CD4-positive, alpha-beta T cell treated with Interferon gamma for 1 hour (primary cell): Measurements from ENCODE around the gene CCDC85A.

Source experiments
- DNase-seq: peaks from one replicate; pipeline ENCODE4 v3.0.0-alpha.2; 2020

CCDC85A gene

DNA sequence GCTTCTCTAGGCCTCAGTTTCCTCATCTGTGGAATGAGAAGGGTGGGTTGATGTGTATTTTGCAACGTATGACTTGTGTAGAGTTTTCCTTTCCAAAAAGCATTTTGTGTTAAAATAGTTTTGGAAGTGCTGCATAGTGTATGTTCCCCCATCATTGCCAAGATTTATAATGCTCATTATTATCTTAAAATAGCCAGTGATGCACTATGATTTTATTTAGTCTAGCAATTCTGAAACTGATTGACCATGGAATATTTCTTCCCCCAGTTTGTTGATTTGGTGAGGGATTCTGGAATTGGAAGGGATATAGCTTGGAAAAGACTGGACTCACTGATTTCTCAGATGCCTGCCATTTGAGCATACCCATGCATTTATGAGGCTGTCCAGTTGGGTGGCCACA is 130.6 kb downstream of the CCDC85A start:
- no peak for DNase-seq

DNA sequence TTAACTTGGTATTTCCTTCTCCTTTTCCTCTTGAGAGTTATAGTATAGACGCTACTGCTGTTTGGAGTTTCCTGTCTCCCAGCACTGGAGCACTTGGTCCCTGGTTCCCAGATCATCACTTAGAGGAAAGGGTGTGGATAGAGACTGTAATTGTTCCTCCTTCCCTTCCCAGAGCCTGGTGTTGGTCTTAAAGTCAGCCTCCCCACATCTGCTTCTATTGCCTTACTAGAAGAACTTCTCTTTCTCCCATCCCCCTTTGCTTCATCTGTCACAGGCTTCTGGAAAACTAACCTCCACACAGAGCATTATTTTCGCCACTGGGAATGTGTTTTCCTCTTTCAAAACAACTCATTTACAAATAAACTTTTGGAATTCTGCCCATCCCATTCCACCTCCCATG is 131.0 kb downstream of the CCDC85A start:
- no peak for DNase-seq

DNA sequence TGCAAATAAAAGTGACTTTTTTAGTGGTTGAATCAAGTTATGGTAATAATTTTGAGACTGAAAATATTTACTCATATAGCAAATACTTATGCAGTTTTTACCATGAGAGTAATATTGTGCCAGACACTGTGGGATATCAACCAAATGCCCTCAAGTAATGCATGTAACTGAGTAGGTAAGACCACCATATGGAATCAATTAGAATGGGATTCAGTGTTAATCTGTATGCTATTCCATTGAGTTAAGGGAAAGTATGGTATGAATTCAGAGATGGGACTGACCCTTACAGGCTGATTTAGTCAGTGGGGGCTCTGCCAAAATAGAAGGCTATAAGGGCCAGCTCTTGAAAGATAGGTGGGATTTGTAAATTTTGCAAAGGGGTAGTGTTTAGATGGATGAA is 131.6 kb downstream of the CCDC85A start:
- DNase-seq: no peak

DNA sequence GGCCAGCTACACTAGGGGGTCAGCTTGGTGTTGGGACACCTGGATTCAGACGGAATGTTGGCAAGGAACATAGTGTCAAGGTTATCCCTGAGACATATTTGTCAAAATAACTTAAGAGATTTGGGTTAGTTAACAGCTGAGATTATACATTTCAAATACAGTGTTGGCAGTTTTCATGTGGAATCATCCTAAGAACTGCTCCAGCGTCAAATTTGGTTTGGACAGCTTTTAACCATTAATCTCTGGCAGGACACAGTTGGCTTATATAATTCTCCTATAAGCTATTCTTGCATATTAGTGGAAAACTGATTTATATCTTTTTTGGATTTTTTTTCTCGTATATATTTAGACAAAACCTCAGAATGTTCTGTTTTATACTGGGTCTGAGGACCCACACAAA is 132.2 kb downstream of the CCDC85A start:
- no peak for DNase-seq

- no peak for DNase-seq
These were observed 134.4 kb downstream of the CCDC85A start for GRCh38 chr2:56318147-56318546.

DNA sequence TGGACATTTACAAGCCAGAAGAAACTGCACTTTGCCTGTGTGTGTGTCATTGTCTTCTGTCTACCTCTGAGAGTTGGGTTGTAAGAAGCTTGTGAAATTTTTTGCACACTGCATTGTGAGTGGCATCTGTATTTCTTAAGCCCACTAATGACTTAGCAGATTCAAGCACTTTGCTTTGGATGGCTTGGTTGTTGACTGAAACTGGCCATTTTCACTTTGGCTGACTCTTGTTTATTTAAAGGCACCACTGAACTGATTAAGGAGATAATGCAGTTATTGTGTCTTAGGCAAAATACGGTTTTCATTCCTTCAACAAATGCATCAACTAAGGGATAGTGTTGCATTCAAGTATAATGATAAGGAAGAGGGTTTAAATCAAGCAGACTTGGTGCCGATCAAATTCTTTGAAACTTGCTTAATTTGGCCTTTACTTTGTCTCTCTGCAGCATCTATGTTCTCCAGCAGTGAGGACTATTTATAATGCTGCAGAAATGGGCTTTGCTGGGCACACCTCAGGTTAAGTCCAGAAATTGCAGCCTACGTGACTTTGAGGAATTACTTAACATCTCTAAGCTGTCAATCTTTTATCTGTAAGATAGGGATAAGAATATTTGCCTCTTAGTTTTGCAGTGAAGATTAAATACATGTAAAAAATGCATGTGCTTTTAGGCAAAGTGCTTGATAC is 142.0 kb downstream of the CCDC85A start:
- no peak for DNase-seq

DNA sequence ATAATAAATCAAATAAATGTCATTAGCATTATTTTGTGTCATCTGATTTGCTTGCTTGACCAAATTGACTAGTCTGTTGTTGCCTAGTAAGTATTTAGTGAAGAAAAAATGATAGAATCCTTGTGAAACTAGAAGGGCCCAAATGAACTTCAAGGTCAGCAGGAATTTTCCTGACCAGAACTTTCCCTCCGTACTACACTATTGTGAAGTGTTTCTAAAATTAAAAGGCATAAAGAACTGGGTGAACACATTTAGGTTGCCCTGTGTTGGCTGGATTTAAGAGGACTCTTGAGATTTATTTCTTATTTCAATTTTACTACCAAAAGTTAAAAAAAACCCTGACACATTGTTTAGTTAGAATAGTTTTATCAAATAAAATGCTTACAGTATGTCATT is 142.6 kb downstream of the CCDC85A start:
- no peak for DNase-seq

- no peak for DNase-seq
These were observed 148.0 kb downstream of the CCDC85A start for GRCh38 chr2:56331810-56332209.

- DNase-seq: no peak
These were observed 150.2 kb downstream of the CCDC85A start for GRCh38 chr2:56333812-56334485.

DNA sequence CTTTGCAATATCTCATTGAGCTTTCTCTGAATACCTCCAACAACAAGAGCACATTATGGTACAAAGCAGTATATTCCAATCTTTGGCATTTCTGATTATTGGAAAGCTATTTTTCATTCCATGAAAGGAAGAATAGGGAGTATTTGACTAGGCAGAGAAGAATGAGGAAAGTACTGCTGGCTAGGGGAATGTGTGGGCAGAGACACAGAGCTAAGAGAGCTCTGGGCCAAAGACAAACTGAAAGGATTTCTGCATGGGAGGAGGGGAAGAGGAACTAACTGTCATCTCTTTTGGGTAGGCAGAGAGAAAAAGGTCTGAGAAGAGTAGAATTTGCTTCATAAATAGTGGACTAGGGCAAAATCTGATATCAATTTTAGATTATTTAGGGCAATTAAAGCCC is 150.8 kb downstream of the CCDC85A start:
- no peak for DNase-seq

GRCh38 chr2:56335101-56335500 is 151.3 kb downstream of the CCDC85A start:
- DNase-seq: no peak

GRCh38 chr2:56337342-56337741 is 153.6 kb downstream of the CCDC85A start:
- DNase-seq: no peak

DNA sequence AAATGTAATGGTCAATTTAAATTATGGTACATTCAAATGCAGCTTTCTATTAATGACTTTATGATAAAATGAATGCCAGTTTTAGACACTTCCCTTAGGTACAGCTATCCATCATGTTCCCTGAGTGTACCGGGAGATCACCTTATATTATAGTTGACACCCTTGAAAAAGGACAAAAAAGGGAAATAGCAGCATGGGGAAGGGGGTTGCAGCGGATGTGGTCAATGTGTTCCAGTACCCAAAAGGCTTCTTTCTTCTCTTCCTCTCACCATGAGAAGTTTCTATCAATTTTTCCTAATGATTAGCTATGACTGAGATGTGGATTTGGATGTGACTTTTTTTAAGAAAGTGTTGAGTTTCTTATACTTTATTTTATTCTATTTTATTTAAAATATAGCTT is 154.4 kb downstream of the CCDC85A start:
- DNase-seq: no peak

- no peak for DNase-seq
These were observed 161.0 kb downstream of the CCDC85A start for GRCh38 chr2:56344771-56345170.

GRCh38 chr2:56347881-56348280 is 164.1 kb downstream of the CCDC85A start:
- DNase-seq: no peak

DNA sequence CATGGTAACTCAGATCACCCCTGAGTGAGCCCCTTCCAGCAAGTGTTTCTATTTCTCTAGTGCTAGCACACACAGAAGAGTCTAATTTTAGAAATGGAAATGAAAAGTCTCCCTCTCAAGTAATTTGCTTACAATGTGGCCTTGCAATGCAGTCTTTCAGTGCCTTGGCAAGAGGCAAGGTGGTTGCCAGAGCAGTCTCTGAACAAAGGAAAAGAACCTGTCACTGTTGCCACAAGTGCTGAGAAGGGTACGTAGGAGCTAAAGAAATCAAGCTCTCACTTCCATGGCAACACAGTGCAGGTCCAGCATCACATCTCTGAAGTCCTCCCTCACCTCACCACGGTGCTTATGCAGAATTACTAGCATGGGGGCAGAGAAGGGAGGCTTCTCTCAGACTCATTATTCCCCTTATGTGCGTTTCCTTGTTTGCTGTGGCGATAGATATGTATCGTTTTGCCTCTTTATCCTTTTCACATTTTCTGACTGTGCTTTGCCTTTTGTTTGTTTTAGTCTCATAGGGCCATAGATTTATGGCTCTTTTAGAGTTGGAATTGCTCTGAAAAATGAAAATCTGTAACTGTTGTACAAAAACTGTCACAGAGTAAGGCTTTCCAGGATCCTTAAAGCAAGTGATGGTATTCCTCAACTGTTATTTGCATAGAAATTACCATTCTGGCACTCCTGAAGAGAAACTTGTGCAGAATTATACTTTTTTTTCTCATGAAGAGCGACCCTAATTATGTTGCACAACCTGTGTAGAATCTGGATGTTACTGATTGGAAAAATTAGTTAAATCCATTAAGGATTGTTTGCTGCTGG is 164.8 kb downstream of the CCDC85A start:
- DNase-seq: no peak

- DNase-seq: no peak
These were observed 174.0 kb downstream of the CCDC85A start for GRCh38 chr2:56357655-56358295.

DNA sequence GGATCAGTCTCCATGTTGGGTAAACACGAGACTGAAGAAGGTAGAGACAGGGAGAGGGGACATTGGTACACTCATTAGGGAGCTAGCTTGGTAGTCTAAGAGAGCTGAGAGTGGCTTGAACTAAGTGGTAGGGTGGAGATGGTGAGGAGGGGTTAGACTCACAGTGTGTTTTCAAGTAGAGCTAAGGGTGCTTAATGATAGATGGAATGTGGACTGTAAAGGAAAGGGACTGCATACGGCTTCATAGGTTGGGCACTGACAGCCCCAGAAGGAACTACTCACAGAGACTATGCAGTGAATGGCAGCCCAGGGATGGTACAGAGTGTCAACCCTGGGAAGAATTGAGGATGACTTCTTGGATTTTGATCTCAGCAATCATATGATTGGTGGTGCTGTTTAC is 178.1 kb downstream of the CCDC85A start:
- no peak for DNase-seq

DNA sequence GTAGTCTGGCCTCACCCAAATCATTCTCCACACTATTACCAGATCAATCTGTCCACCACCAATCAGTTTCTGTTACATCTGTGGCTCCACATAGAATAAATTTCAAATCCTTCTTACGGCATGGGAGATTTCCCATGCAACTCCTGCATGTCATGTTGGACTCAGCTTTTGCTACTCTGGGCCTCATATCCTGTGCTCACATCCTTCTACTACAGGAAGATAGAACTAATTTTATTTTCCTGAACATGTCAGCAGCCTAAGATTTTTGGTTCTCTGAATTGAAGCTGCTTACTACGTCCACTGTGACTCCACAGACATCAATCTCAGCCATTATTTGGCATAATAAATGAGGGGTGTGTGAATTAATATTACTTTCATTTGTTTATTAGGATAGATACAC is 181.1 kb downstream of the CCDC85A start:
- no peak for DNase-seq

- no peak for DNase-seq
These were observed 185.5 kb downstream of the CCDC85A start for GRCh38 chr2:56369316-56369715.

GRCh38 chr2:56372071-56372656 is 188.4 kb downstream of the CCDC85A start:
- no peak for DNase-seq

GRCh38 chr2:56375251-56375650 is 191.5 kb downstream of the CCDC85A start:
- DNase-seq: no peak
